ENCODE results near the gene LRG1. TPM values are rescaled to one million over a fixed set of nuclear protein-coding genes. Genes with fewer than 3 reads are reported as not detected.

The LRG1 gene
- total RNA-seq (1 to 10 TPM; 1.3 to 7.6 (median 3.6) TPM), polyA plus RNA-seq (1 to 10 TPM in 1 of 2 donors, under 1 TPM in 1; 0.33 to 2.1 TPM)
- long read RNA-seq, donor 1, transcript LRG1-201 (2 exons, 3,036 nt), result major isoform, 18 of 30 reads
- long read RNA-seq, donor 1, partial matches to known transcripts, result 0 of 30 reads
- long read RNA-seq, donor 1, other reads (novel, unspliced or antisense), result 12 of 30 reads
- long read RNA-seq, donor 2, partial matches to known transcripts, result 0 of 2 reads
- long read RNA-seq, donor 2, other reads (novel, unspliced or antisense), result 0 of 2 reads
- long read RNA-seq, donor 3, partial matches to known transcripts, result 0 of 7 reads
- long read RNA-seq, donor 3, other reads (novel, unspliced or antisense), result 4 of 7 reads

DNA sequence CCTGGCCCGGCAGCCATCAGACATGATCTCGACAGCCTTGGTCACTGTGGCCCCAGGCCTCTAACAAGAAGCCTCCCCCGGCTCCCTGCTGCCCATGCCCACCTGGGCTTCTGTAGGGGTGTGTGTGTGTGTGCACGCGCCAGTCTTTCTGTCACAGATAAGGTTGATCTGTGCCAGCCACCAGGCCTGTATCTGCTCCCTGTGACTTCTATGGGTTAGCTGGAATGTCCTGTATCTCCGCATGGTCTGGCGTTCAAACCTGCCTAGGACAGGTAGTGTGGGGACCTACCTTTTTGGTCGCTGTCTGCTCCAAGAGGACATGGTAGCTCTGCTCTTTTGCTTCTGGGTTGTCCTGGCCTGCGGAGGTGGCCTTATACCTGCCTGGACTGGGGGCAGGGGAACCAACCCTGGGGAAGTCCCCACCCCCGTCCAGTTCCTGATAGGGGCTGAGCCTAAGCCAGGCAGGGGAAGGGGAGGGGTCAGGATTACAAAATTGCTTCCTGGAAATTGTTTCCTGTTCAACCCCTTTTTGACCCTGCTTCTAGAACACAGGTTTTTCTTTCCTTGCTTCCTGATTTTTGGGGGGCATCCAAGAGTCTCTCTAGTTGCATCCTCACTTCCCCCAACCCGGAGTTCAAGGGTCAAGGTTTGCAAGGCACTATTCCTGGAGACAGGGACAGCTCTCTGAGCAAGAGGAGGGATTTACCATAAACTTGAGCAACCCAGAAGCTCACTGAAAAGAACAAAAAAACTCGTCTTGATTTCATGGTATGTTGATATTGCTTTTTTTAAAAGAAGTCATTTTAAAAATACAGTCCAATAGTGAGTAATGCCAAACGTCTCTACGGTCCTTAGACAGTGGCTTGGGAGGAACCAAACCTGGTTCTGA is at the start of gene LRG1:
Gene LRG1 (minus strand): TSS at position 344 of the 889 bp plus-strand sequence. CDS start 23 bp downstream, at position 321.
- Histone ChIP-seq H3K27me3 (no peaks in the 10 kb centered on the region), H3K4me1 (ENCODE audit: insufficient read depth) (peaks cover 10% of the 10 kb centered on the region), H3K4me3 (no peak within 1 kb of the TSS), H3K36me3 (no peaks in the 10 kb centered on the region), H3K27ac (peak within 1 kb of the TSS in 1 of 2 donors; percentile 59), H3K9me3 (no peaks in the 10 kb centered on the region)
- intact Hi-C loops (cut with DNase I), result no loop called here
- peak; percentile 47 to 86 (median 82) for DNase-seq
- TF ChIP-seq EP300 (IDR thresholded peaks at IDR 0.05) (peak; percentile 59), POLR2A (IDR thresholded peaks at IDR 0.05) (no peak)
- TF ChIP-seq, protein P1, sequence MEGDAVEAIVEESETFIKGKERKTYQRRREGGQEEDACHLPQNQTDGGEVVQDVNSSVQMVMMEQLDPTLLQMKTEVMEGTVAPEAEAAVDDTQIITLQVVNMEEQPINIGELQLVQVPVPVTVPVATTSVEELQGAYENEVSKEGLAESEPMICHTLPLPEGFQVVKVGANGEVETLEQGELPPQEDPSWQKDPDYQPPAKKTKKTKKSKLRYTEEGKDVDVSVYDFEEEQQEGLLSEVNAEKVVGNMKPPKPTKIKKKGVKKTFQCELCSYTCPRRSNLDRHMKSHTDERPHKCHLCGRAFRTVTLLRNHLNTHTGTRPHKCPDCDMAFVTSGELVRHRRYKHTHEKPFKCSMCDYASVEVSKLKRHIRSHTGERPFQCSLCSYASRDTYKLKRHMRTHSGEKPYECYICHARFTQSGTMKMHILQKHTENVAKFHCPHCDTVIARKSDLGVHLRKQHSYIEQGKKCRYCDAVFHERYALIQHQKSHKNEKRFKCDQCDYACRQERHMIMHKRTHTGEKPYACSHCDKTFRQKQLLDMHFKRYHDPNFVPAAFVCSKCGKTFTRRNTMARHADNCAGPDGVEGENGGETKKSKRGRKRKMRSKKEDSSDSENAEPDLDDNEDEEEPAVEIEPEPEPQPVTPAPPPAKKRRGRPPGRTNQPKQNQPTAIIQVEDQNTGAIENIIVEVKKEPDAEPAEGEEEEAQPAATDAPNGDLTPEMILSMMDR (IDR thresholded peaks at IDR 0.05), result no peak
- 43 to 53% (median 45%) methylated on average over 14 of the region's 14 CpGs for WGBS, 3 donors

GRCh38 chr19:4588291-4588761 is 48.5 kb upstream of the LRG1 start:
- H3K9me3 ChIP-seq, result no peaks in the 10 kb centered on the region
- peaks cover 2% of the 10 kb centered on the region for H3K4me1 ChIP-seq (ENCODE audit: insufficient read depth)
- H3K4me3 ChIP-seq, result no peak overlapping the region
- H3K27me3 ChIP-seq, result peaks cover 4% of the 10 kb centered on the region
- DNase-seq, result no peak
- H3K27ac ChIP-seq, result no peak overlapping the region
- intact Hi-C loops (cut with DNase I), result no loop called here
- H3K36me3 ChIP-seq, result no peaks in the 10 kb centered on the region
- 52 to 60% (median 54%) methylated on average over 9 of the region's 9 CpGs for WGBS, 3 donors
- TF ChIP-seq, protein P1 (IDR thresholded peaks at IDR 0.05), result no peak
- TF ChIP-seq EP300 (IDR thresholded peaks at IDR 0.05) (no peak), POLR2A (IDR thresholded peaks at IDR 0.05) (no peak)

DNA sequence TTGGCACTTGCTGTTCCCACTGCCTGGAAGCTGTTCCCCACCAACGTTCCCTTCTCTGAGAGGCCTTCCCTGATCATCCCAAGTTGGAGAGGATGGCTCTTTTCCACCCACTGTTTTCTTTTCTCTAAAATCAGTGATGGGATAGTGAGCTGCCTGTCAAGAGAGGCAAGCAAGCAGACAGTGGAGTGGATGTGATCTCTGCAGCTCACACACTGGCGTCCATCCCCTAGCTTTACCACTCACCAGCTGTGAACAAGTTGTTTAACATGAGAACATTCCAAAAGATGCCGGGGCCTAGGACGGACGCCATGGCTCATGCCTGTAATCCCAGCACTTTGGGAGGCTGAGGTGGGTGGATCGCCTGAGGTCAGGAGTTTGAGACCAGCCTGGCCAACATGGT is 47.7 kb upstream of the LRG1 start:
- Histone ChIP-seq H3K27ac (no peak overlapping the region), H3K9me3 (no peaks in the 10 kb centered on the region), H3K4me3 (no peak overlapping the region), H3K4me1 (ENCODE audit: insufficient read depth) (peaks cover 2% of the 10 kb centered on the region), H3K36me3 (no peaks in the 10 kb centered on the region), H3K27me3 (peaks cover 4% of the 10 kb centered on the region)
- TF ChIP-seq, protein P1 (IDR thresholded peaks at IDR 0.05), result no peak
- TF ChIP-seq POLR2A (IDR thresholded peaks at IDR 0.05) (no peak), EP300 (IDR thresholded peaks at IDR 0.05) (no peak)
- DNase-seq, result no peak
- WGBS, 3 donors, result 70 to 84% (median 77%) methylated on average over 6 of the region's 6 CpGs
- intact Hi-C loops (cut with DNase I), result no loop called here

GRCh38 chr19:4586691-4587090 is 46.9 kb upstream of the LRG1 start:
- Histone ChIP-seq H3K4me1 (ENCODE audit: insufficient read depth) (peaks cover 2% of the 10 kb centered on the region), H3K36me3 (no peaks in the 10 kb centered on the region), H3K9me3 (no peaks in the 10 kb centered on the region), H3K27me3 (peaks cover 4% of the 10 kb centered on the region), H3K4me3 (no peak overlapping the region), H3K27ac (no peak overlapping the region)
- WGBS, 3 donors, result 75 to 84% (median 83%) methylated on average over 6 of the region's 6 CpGs
- DNase-seq, result no peak
- no peak for TF ChIP-seq EP300 (IDR thresholded peaks at IDR 0.05)
- TF ChIP-seq POLR2A (IDR thresholded peaks at IDR 0.05), result no peak
- TF ChIP-seq, protein P1 (IDR thresholded peaks at IDR 0.05), result no peak
- intact Hi-C loops (cut with DNase I), result no loop called here

Data from ovary (tissue), 10 donors.